ENCODE measurements around the gene DNAH5.

Gene DNAH5

DNA sequence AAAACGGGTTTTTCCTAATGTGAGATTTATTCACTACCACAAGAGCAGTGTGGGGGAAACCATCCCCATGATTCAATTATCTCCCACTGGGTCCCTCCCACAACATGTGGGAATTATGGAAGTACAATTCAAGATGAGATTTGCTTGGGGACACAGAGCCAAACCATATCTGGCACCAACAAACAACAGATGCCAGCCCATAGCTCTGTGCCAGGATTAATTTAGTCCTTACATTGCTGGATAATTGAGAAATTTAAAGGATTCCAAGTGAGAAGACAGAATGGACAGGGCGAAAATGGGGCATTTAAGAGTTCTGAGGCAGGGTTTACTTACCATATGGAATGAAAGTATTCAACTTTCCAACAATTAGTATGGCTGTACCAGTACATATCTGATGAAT is 30.8 kb upstream of the DNAH5 start:
- TF ChIP-seq, protein P1, sequence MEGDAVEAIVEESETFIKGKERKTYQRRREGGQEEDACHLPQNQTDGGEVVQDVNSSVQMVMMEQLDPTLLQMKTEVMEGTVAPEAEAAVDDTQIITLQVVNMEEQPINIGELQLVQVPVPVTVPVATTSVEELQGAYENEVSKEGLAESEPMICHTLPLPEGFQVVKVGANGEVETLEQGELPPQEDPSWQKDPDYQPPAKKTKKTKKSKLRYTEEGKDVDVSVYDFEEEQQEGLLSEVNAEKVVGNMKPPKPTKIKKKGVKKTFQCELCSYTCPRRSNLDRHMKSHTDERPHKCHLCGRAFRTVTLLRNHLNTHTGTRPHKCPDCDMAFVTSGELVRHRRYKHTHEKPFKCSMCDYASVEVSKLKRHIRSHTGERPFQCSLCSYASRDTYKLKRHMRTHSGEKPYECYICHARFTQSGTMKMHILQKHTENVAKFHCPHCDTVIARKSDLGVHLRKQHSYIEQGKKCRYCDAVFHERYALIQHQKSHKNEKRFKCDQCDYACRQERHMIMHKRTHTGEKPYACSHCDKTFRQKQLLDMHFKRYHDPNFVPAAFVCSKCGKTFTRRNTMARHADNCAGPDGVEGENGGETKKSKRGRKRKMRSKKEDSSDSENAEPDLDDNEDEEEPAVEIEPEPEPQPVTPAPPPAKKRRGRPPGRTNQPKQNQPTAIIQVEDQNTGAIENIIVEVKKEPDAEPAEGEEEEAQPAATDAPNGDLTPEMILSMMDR (IDR thresholded peaks at IDR 0.05; ENCODE audit: low read depth, low read length) = no peak

DNA sequence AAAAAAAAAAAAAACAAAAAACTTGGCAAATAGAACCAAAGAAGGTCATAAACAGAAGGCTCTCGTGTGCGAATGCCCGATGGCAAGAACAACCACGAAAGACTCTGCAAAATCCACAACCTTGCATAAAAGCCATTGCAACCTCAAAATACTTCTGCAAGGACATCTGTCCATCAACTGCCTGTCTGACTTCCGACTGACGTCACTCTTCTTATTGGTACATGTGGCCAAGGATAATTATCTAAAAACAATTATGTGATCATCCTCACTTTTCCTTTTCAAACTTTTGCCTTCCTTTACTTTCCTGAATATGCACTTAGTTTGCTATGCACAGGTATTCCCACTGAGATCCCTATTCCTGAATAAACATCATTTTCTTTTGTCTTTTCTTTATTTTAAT is 29.2 kb upstream of the DNAH5 start:
- DNase-seq (ENCODE audit: low read depth, low spot score) = no peak
- H3K4me3 ChIP-seq (ENCODE audit: low read depth, low read length) = no peak overlapping the region
- TF ChIP-seq, protein P1 (IDR thresholded peaks at IDR 0.05; ENCODE audit: low read depth, low read length) = no peak
- in situ Hi-C loops (cut with HindIII; ENCODE audit: low sequenced_read_pairs) = no loop called here

More for the DNA sequence above, 30.8 kb upstream of the DNAH5 start:
- in situ Hi-C loops (cut with HindIII; ENCODE audit: low sequenced_read_pairs) = loop anchor here (25.0 kb wide), 2 partner anchors 287 to 387 kb away; no protein-coding TSS in a partner anchor
- no peak overlapping the region for H3K4me3 ChIP-seq (ENCODE audit: low read depth, low read length)
- no peak for DNase-seq (ENCODE audit: low read depth, low spot score)

DNA sequence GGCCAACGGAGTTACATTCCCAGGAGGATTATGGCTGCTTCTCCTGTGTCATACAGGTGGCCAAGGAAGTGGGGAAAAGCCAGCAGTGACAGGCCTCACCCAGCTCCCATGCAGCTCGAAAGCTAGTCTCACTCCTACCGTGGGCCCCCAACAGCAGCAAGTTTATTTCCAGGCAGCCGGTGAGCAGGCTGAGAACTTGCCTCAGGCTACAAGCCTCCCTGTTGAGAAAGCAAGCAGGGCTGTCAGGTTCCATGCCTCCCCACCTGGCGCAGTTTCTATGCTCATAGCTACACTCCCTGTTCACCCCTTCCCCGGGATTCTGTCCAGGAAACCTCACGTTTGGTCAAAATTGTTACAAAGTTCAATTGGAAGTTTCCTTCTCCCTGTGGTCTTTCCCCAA is 27.5 kb upstream of the DNAH5 start:
- in situ Hi-C loops (cut with HindIII; ENCODE audit: low sequenced_read_pairs) = no loop called here

DNA sequence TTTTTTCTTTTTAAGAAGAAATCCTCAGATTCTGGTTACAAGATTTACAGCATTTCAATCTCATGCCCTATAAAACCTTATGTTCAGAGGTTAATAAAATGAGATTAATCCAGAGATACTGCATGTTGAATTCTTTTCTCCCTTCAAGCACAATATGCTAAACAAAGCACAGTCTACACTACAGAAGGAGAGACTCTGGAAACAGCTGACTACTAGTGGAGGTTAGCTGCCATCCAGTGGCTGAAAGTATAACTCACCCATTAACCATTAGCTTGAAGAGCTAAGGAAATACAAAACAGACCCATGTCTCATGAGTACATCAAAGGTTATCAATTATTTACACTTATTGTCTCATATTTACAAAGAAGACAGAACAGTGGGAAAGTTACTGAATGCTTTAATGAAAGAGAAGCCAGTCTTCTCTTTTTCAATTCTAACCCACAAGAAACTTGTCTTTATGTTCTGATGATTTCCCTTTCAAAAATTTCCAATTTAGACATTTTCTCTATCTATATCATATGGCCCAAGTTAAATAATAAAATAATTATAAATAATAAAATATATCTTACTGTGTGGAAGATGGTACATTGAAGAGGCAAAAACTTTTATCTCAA is 12.7 kb upstream of the DNAH5 start:
- in situ Hi-C loops (cut with HindIII; ENCODE audit: low sequenced_read_pairs) = no loop called here
- DNase-seq (ENCODE audit: low read depth, low spot score) = peak; percentile 73
- TF ChIP-seq, protein P1 (IDR thresholded peaks at IDR 0.05; ENCODE audit: low read depth, low read length) = peak; percentile 69
- no peak overlapping the region for H3K4me3 ChIP-seq (ENCODE audit: low read depth, low read length)

More for the DNA sequence above, 27.5 kb upstream of the DNAH5 start:
- TF ChIP-seq, protein P1 (IDR thresholded peaks at IDR 0.05; ENCODE audit: low read depth, low read length) = no peak
- H3K4me3 ChIP-seq (ENCODE audit: low read depth, low read length) = no peak overlapping the region
- DNase-seq (ENCODE audit: low read depth, low spot score) = no peak

DNA sequence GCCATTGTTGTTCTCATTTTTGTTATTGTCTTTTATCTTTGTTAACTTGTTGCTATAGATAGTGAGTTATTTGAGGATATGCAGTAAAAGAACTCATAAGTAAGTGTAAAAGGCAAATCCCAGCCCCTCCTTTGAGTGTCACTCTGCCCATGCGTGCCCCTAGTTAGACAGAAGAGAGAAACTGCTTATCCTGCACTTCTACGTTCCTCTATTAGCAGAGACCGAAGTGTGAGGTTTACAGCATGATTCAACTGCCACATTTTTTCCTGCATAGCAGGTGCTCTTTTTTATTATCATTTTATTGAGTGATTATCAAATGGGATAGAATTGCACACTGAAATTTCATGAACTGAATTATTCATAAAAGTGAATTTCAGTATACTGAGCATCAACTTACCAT is 12.0 kb upstream of the DNAH5 start:
- no peak for DNase-seq (ENCODE audit: low read depth, low spot score)
- TF ChIP-seq, protein P1 (IDR thresholded peaks at IDR 0.05; ENCODE audit: low read depth, low read length) = no peak
- H3K4me3 ChIP-seq (ENCODE audit: low read depth, low read length) = no peak overlapping the region
- in situ Hi-C loops (cut with HindIII; ENCODE audit: low sequenced_read_pairs) = no loop called here

DNA sequence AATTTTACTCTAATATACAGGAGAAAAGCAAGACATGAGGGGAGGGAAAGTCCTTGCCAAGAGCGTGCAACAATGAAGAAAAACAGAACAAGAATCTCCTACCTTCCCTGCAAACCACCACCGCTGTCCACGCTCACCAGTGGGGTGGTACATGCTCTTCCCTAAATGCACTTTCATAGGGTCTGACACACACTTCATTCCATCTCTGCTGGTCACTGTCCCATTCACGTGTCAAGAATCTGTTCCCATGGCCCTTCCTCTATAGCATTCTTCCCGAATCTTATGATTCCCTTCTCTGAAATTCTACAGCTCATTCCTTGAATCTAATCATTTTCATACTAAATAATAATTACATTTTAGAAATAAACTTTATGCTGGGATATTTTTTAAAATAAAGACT is 11.4 kb upstream of the DNAH5 start:
- TF ChIP-seq, protein P1 (IDR thresholded peaks at IDR 0.05; ENCODE audit: low read depth, low read length) = no peak
- in situ Hi-C loops (cut with HindIII; ENCODE audit: low sequenced_read_pairs) = no loop called here
- no peak overlapping the region for H3K4me3 ChIP-seq (ENCODE audit: low read depth, low read length)
- DNase-seq (ENCODE audit: low read depth, low spot score) = no peak
